GM21515 (cell line): ENCODE data around the gene EVI2A.
"Not testable (repeated sequence)": the region's sequence is repeated elsewhere in the genome, so short reads cannot be mapped to it uniquely, and the experiment has no call there.

Source experiments
- ATAC-seq: cut with Tn5 transposase; IDR thresholded peaks from one replicate; pipeline ENCODE4 v1.9.1; 2021; ENCODE audit not compliant: unreplicated experiment

EVI2A gene

DNA sequence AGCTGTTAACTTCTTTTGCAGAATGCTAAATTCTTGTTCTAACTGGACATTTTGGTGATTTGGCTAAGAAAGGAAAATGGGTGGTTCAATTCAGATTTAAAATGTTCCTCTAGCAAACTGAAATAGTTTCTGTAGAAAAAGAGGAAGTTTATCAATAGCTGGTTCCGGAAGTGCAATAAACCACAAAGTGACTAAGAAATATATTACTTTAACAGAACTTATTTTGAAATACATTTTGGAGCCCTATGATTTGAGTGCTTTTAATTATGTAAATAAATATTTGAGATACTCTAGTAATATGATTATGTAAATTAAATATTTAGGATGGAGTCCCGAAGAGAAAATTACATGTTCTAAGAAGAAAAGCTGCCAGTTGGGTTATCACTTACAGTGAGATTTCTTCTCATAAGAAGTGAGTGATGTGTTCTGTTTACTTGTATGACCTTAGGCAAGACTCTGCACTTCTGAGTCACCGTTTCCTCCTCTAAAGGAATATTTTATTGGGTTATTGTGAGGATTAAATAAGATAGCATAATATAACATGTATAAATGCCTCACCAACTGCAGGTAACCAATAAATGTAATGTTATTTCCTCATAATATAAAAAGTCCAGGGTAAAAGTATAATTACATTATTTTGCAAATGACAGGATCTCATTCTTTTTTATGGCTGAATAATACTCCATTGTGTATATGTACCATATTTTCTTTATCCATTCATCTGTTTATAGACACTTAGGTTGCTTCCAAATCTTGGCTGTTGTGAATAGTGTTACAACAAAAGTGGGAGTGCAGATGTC is 7.2 kb downstream of the EVI2A start, which contains the start of gene EVI2B:
TSS of gene EVI2B (minus strand) at position 73 of the 800 bp plus-strand sequence. CDS start 8,445 bp downstream, outside the sequence.
- ATAC-seq: no peak

DNA sequence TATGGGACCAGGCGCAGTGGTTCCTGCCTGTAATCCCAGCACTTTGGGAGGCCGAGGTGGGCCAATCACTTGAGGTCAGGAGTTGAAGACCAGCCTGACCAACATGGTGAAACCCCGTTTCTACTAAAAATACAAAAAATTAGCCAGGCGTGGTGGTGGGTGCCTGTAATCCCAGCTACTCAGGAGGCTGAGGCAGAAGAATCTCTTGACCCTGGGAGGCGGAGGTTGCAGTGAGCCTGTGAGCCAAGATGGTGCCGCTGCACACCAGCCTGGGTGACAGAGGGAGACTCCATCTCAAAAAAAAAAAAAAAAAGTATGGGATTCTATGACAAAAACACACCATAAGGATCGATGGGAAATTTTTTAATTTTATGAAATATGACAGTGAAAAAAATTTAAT is 9.2 kb downstream of the EVI2A start:
- not testable (repeated sequence) for ATAC-seq

GRCh38 chr17:31311526-31311925 is 9.9 kb downstream of the EVI2A start:
- ATAC-seq: no peak

- ATAC-seq: no peak
Observed at GRCh38 chr17:31310886-31311285, 10.5 kb downstream of the EVI2A start.

GRCh38 chr17:31310260-31310659 is 11.2 kb downstream of the EVI2A start:
- ATAC-seq: no peak

DNA sequence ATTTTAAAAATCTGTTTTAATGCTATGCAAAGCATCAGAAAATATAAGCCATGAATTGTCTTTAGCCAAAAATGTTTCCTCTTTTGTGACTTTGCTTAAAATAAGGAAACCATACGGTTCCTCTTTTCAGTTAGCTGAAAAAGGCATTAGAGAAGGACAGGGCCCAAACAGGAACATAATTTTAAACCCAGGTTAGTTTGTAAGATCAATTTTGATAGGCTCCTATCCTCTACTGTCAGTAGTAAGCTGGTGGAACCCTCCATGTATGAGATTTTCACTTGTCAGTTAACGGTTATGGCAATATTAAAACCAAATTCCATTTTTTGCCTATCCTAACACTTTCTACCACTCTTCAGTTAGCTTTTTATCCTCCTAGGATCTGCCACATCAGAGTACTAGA is 11.9 kb downstream of the EVI2A start:
- no peak for ATAC-seq

- no peak for ATAC-seq
Observed at GRCh38 chr17:31308372-31309334, 12.8 kb downstream of the EVI2A start.

DNA sequence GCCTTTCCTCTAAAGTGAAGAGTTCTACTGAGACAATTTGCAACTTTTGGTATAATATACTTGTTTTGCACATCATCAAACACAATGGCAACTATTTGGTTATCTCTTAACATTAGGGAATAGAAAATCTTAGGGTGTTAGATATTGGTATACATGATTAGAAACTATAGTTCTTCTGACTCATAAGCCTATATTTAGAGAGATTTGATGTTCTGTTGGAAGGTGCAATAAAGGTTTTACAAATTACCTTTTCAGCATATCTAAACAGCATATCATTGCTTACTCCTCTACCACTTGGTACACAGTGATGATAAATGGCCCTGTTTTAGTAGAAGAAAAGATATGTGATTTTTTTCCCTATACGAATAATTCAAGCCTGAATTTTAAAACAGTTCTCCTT is 13.8 kb downstream of the EVI2A start:
- ATAC-seq: no peak

DNA sequence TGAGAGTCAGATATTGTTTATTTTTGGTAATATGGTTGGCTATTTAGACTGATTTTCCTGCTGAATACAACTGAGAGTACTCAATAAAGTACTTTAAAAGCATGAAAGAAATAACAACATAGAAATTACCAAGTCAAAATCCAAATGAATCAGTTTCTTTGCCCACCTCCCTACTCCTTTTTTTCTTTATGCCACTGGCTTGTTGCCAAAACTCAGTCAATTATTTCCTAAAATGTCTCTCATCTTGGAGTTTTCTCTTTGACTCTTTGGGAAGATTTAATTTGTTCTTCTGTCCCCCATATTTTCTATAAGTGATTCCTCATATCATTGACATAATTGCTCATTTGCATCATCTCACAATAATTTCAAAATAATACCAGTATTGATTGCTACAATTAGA is 21.8 kb downstream of the EVI2A start:
- no peak for ATAC-seq

- ATAC-seq: no peak
Observed at GRCh38 chr17:31297090-31297489, 24.3 kb downstream of the EVI2A start, which contains the start of gene OMG. Gene OMG (minus strand): TSS chr17:31297239. CDS start chr17:31296331, 908 bp downstream.

GRCh38 chr17:31296142-31296541 is 25.3 kb downstream of the EVI2A start:
- ATAC-seq: no peak

DNA sequence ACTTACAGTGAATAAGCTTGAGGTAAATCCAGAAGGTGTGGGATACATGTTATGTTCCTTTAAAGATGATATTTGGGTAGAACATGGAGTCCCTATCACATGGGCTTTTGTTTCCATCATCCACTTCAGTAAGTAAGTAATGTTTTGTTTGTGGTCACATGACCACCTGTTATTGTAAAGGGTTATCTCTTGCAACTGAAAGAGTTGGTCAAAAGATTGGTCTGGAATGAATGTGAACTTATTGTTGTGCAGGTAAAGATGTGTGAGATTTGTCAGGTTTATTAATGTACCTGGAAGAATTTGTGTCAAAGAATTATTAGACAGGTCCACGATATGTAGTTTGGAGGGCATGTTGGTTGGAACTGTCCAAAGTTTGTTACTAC is 25.9 kb downstream of the EVI2A start:
- no peak for ATAC-seq

DNA sequence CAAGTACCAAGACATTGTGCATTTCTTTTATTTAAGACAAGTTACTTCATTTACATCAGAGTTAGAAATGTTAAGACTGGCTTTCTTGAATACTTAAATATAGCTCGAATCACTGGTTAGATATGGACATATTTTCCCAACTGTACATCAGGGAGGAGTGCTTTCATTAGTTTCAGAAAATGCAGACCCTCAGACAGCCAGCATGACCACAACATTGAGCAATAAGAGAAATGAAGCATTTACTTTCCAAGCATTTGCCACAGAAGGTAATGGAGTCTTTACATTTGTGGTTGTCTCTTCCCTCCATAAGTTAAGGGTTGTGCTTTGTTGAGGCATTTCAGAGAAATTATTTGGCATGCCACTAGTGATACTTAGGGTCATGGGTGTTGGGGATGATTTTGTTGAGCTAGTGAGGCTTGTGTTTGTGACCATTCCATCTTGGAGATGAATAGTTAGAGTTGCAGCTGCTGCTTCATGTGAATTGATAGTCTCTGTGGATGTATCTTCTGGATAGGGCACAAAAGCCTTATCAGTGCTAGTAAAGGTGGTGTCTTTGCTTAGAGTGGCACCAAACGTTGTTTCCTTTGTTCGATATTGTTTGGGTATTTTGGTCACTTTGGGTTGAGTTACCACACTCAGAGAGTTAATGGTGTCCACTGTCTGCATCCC is 26.5 kb downstream of the EVI2A start:
- ATAC-seq: no peak

- no peak for ATAC-seq
Observed at GRCh38 chr17:31294231-31294630, 27.2 kb downstream of the EVI2A start.

DNA sequence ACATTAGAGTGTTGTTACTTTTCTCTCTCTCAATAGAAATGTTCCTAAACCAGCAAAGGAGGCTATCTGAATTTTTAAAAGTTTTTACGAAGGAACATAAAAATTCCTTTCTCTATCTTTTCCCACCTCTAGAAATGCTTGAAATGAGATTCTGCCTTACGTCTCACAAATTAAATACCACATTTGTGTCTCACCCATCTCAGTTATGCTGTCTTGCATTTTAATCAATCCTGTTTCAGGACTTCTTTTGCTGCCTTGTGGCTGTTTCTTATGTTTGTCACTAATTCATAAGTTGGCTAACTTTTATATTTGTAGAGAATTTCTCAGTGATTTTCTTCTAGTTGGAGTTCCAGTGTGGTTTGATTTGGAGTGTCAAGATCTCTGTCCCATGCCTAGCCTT is 27.8 kb downstream of the EVI2A start:
- ATAC-seq: no peak

DNA sequence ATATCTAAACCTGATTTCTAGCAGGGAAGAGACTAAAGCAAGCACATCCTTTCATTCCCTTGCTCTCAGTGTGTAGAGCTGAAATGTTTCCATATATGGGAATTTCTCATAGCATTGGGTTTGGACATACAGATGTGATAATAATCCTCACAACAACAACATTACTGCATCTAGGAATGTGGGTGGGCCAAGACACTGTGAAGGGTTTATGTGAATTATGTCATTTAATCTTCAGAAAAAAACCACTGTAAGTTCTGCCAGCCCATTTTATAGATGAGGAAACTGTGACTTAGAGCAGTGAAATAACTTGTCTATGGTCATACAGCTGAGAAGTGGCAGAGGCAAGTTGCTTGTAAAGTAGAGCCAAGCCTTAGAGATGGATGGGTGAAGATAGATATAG is 29.6 kb downstream of the EVI2A start:
- no peak for ATAC-seq

DNA sequence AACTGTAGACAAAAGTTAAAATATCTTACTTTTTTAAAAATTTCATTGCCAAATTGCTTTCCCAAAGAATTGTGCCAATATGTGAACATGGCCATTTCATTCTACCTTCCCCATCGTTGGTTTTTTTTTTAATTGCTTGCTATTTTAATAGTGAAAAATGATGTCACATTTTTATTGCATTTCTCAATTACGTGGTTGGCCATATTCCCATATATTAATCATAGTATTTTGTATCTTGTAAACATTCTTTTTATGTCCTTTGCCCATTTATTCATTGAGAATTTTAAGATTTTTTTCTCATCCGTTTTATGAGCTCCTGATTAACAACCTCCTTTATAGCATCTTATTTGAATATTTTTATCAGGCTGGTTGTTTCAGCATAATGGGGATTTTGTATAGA is 31.6 kb downstream of the EVI2A start:
- no peak for ATAC-seq

GRCh38 chr17:31287932-31288331 is 33.5 kb downstream of the EVI2A start:
- not testable (repeated sequence) for ATAC-seq

DNA sequence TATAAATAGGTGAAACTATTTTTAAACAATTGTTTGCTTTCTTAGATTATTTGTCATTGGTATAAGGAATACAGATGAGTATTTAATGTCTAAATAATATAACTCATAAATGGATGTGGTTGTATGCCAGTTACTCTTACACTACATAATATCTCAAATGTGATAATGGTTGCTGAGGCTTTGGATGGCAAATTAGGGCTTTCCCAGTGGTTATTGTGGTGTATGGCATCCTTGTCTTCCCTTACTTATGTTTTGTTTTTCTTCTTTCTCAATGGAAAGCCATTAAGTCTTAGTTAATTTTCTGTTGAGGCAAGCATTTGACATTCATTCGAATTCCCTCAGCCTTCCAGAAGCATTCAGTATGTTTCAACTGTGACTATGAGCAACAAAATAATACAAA is 34.8 kb downstream of the EVI2A start:
- no peak for ATAC-seq

DNA sequence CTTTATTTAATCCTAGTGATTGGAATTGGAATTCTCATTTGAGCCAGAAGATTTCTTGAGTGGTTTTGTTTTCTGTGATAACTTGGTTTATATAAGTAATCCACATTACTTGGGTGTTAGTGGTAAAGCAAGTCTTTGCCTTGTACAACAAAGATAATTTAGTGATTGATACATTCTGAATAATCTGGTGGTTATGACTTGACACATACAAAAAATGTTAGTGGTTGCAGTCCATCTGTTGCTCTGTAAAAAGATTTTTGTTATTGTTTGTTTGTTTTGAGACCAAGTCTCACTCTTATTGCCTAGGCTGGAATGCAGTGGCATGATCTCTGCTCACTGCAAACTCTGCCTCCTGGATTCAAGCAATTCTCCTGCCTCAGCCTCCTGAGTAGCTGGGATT is 37.6 kb downstream of the EVI2A start:
- ATAC-seq: no peak

DNA sequence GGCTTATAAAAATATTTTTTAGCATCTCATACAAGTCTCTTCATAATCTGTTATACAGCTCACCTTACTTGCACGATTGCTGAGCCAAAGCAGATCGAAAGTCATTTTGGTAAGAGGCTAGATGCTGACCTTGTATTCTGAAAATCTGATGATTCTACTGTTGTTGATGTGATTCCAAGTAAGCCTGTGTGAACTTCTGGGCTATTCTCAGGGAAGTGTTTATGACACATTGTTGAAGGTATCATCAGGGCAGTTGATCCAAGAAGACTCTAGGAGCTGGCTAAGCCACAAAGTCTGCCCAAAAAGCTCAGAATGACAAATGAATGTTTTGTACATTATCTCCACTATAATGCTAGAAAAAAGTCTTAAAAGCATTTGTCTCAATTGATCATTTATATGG is 40.4 kb downstream of the EVI2A start:
- ATAC-seq: no peak
